SK-N-SH (cell line): ENCODE measurements around the gene TTN. TPM values are rescaled to one million over a fixed set of nuclear protein-coding genes. Genes with fewer than 3 reads are reported as not detected.

ENCODE experiments used
- CTCF ChIA-PET: fragments of 300-600, 350-600 bp; formaldehyde crosslinking; extraction: SDS; loops from one replicate; lab custom pipeline; 2021; lab: Yijun Ruan, JAX
- POLR2A ChIA-PET: fragments of 350-600 bp; sonication (Branson Sonifier 250); formaldehyde crosslinking; extraction: SDS; loops from one replicate; lab custom pipeline; 2020; ENCODE audit warnings: antibody characterized with exemption, inconsistent platforms; lab: Yijun Ruan, JAX
- DNase-seq: peaks from one replicate; pipeline ENCODE4 v3.0.0; 2012
- H2AFZ ChIP-seq: fragments of 200-600 bp; sonication (generic); 2 replicates; pipeline ENCODE4 v1.8.1; 2016; ENCODE audit warnings: antibody characterized with exemption, mild to moderate bottlenecking, low read depth
- H3F3A ChIP-seq: fragments of 200-600 bp; sonication (generic); replicated peaks from 2 replicates; pipeline ENCODE3; 2016; ENCODE audit warnings: antibody characterized with exemption, mild to moderate bottlenecking; ENCODE audit not compliant: insufficient read depth
- H3K27ac ChIP-seq, 2 experiments: fragments of 200-500 bp in 1 of 2; fragments of 200-600 bp in 1 of 2; sonication (Bioruptor generic) in 1 of 2; sonication (generic), shearing (Covaris generic) in 1 of 2; 2 replicates each; pipeline versions ENCODE4 v1.5.1 to v1.6.1; 2014 to 2016; ENCODE audit warnings: low read depth in 2 of 2, inconsistent platforms in 1 of 2, low read length in 1 of 2, mild to moderate bottlenecking in 1 of 2, mixed read lengths in 1 of 2
- H3K27me3 ChIP-seq: fragments of 200-600 bp; sonication (generic), shearing (Covaris generic); 2 replicates; pipeline ENCODE4 v1.6.1; 2016; ENCODE audit warnings: mixed run types; ENCODE audit not compliant: insufficient read depth
- H3K36me3 ChIP-seq, 2 experiments: fragments of 200-500 bp in 1 of 2; fragments of 200-600 bp in 1 of 2; sonication (Bioruptor generic) in 1 of 2; sonication (generic) in 1 of 2; replicated peaks in 1 of 2; 2 replicates each; pipeline versions ENCODE3 to v1.5.1; 2014 to 2016; ENCODE audit warnings: low read length in 1 of 2, mild to moderate bottlenecking in 1 of 2; ENCODE audit not compliant: insufficient read depth in 2 of 2, control insufficient read depth in 1 of 2
- H3K4me1 ChIP-seq, 2 experiments: fragments of 200-500 bp in 1 of 2; fragments of 200-600 bp in 1 of 2; sonication (Bioruptor generic) in 1 of 2; sonication (generic), shearing (Covaris generic) in 1 of 2; 2 replicates each; pipeline versions ENCODE4 v1.5.1 to v1.6.1; 2014 to 2016; ENCODE audit warnings: low read depth in 1 of 2, low read length in 1 of 2, mixed run types in 1 of 2; ENCODE audit not compliant: insufficient read depth in 2 of 2, control insufficient read depth in 1 of 2
- H3K4me2 ChIP-seq: fragments of 200-600 bp; sonication (generic), shearing (Covaris generic); 2 replicates; pipeline ENCODE4 v1.6.1; 2017; ENCODE audit warnings: mixed run types
- H3K4me3 ChIP-seq, 2 experiments: fragments of 200-500 bp in 1 of 2; fragments of 200-600 bp in 1 of 2; sonication (Bioruptor generic) in 1 of 2; sonication (generic), shearing (Covaris generic) in 1 of 2; 2 replicates each; pipeline versions ENCODE4 v1.5.1 to v1.8.1; 2014 to 2016; ENCODE audit warnings: low read depth in 2 of 2, inconsistent platforms in 1 of 2, low read length in 1 of 2, mild to moderate bottlenecking in 1 of 2, mixed read lengths in 1 of 2, moderate library complexity in 1 of 2
- H3K79me2 ChIP-seq: fragments of 200-600 bp; sonication (generic); 2 replicates; pipeline ENCODE4 v1.8.1; 2017; ENCODE audit warnings: mild to moderate bottlenecking; ENCODE audit not compliant: insufficient read depth
- H3K9ac ChIP-seq: fragments of 200-600 bp; sonication (generic); 2 replicates; pipeline ENCODE4 v1.6.1; 2017; ENCODE audit warnings: mixed run types
- H3K9me2 ChIP-seq: fragments of 200-600 bp; sonication (generic); 2 replicates; pipeline ENCODE4 v1.6.1; 2017; ENCODE audit warnings: mixed run types
- H3K9me3 ChIP-seq: fragments of 200-600 bp; sonication (generic); 2 replicates; pipeline ENCODE4 v1.6.1; 2017; ENCODE audit warnings: mixed run types, mild to moderate bottlenecking, moderate library complexity
- H4K20me1 ChIP-seq: fragments of 200-600 bp; sonication (generic); 2 replicates; pipeline ENCODE4 v1.6.1; 2017; ENCODE audit warnings: mild to moderate bottlenecking, mixed run types; ENCODE audit not compliant: insufficient read depth
- EP300 ChIP-seq, 2 experiments: IDR thresholded peaks; 2 replicates each; pipeline versions ENCODE4 v1.4.0 to v1.6.1; 2012; ENCODE audit warnings: borderline replicate concordance in 1 of 2, low read depth in 1 of 2, low read length in 1 of 2
- GABPA ChIP-seq: IDR thresholded peaks from 2 replicates; pipeline ENCODE4 v1.4.0; 2012; ENCODE audit warnings: low read depth, mild to moderate bottlenecking
- GATA2 ChIP-seq: sonication (generic); formaldehyde crosslinking; IDR thresholded peaks from 2 replicates; pipeline ENCODE4 v1.5.0; 2020; ENCODE audit warnings: mild to moderate bottlenecking, missing genetic modification reagents
- MAX ChIP-seq: IDR thresholded peaks from 2 replicates; pipeline ENCODE4 v1.4.0; 2012; ENCODE audit warnings: low read depth
- NFIC ChIP-seq: IDR thresholded peaks from 2 replicates; pipeline ENCODE4 v1.4.0; 2012; ENCODE audit warnings: borderline replicate concordance
- NRF1 ChIP-seq: IDR thresholded peaks from 2 replicates; pipeline ENCODE4 v1.6.1; 2012; ENCODE audit warnings: low read depth, mild to moderate bottlenecking, low read length
- POLR2AphosphoS5 ChIP-seq: IDR thresholded peaks from 2 replicates; pipeline ENCODE4 v1.6.1; 2012; ENCODE audit warnings: low read depth, low read length
- RCOR1 ChIP-seq: fragments of 150-350 bp; IDR thresholded peaks from 2 replicates; pipeline ENCODE4 v1.6.1; 2017; ENCODE audit warnings: antibody characterized with exemption, low read length
- RXRA ChIP-seq: IDR thresholded peaks from 2 replicates; pipeline ENCODE4 v1.4.0; 2012; ENCODE audit warnings: low read depth, mild to moderate bottlenecking, borderline replicate concordance
- SMC3 ChIP-seq: IDR thresholded peaks from 2 replicates; pipeline ENCODE4 v1.6.1; 2012; ENCODE audit warnings: low read depth, low read length, improper control_type of control experiment
- TEAD4 ChIP-seq: IDR thresholded peaks from 2 replicates; pipeline ENCODE4 v1.4.0; 2012; ENCODE audit warnings: mild to moderate bottlenecking, borderline replicate concordance; ENCODE audit not compliant: insufficient read depth
- USF1 ChIP-seq: IDR thresholded peaks from 2 replicates; pipeline ENCODE4 v1.4.0; 2012; ENCODE audit warnings: low read depth, borderline replicate concordance
- YY1 ChIP-seq: IDR thresholded peaks from 2 replicates; pipeline ENCODE4 v1.4.0; 2012; ENCODE audit warnings: low read depth, mild to moderate bottlenecking
- WGBS: methylation state at CpG from one replicate; pipeline ENCODE4 v1.1.6; 2017; ENCODE audit warnings: low lambda C conversion rate; 5-methylcytosine and 5-hydroxymethylcytosine counted together
- polyA plus RNA-seq, 3 experiments: library from polyadenylated mRNA; depleted of rRNA; stranded (reverse); fragments of >200 nt; gene quantifications; 2 replicates each; pipeline ENCODE4 v1.2.3, GENCODE V29; 2012

Gene TTN
- polyA plus RNA-seq, 1 of the 3 experiments (the other 2 are of a cell fraction): 0.08 TPM

- Histone ChIP-seq H3K27me3 (no peaks in the 10 kb centered on the region), H3K9me2 (no peaks in the 10 kb centered on the region), H3K4me3 (no peak overlapping the region), H3K9ac (no peak overlapping the region), H3K4me1 (peaks cover 0 to 3% of the 10 kb centered on the region in 2 experiments; a peak in 2 of 4 replicates), H3K79me2 (no peaks in the 10 kb centered on the region), H3F3A (peaks cover 4% of the 10 kb centered on the region), H4K20me1 (no peaks in the 10 kb centered on the region), H3K27ac (no peak overlapping the region; a peak in 1 of 4 replicates), H2AFZ (no peak overlapping the region; the same call in 1 of the 2 replicates), H3K9me3 (no peaks in the 10 kb centered on the region), H3K36me3 (no peaks in the 10 kb centered on the region), H3K4me2 (no peak overlapping the region)
- DNase-seq: no peak
- POLR2A ChIA-PET: no interaction called here
- CTCF ChIA-PET: interaction anchor here (1.5 to 1.6 kb wide), 2 partner anchors 11 to 59 kb away, joined by 4 read pairs; no protein-coding TSS in a partner anchor
- no peak for TF ChIP-seq POLR2AphosphoS5
- TF ChIP-seq RCOR1: no peak
- no peak for TF ChIP-seq NFIC
- TF ChIP-seq MAX: no peak
- TF ChIP-seq EP300 (IDR thresholded peaks at IDR 0.05; ENCODE audit: borderline replicate concordance in 1 of 2, low read depth in 1 of 2, low read length in 1 of 2): no peak
- TF ChIP-seq GATA2 (CRISPR knock-in tag): no peak
- TF ChIP-seq GABPA: no peak
- TF ChIP-seq RXRA: no peak
Observed at GRCh38 chr2:178855151-178855550, 47.9 kb upstream of the TTN start.

GRCh38 chr2:178848335-178848734 is 41.1 kb upstream of the TTN start:
- Histone ChIP-seq H3K9ac (no peak overlapping the region), H3K36me3 (no peaks in the 10 kb centered on the region), H3K79me2 (no peaks in the 10 kb centered on the region), H3K9me3 (no peaks in the 10 kb centered on the region), H4K20me1 (no peaks in the 10 kb centered on the region), H3F3A (no peaks in the 10 kb centered on the region), H3K4me2 (no peak overlapping the region), H3K27ac (no peak overlapping the region), H3K9me2 (no peaks in the 10 kb centered on the region), H2AFZ (no peak overlapping the region), H3K4me3 (no peak overlapping the region), H3K27me3 (no peaks in the 10 kb centered on the region), H3K4me1 (peaks cover 7 to 12% of the 10 kb centered on the region in 2 experiments; a peak in 3 of 4 replicates)
- TF ChIP-seq SMC3 (no peak), TEAD4 (no peak), NRF1 (no peak), YY1 (no peak), USF1 (no peak)
- 81% methylated on average over 5 of the region's 5 CpGs for WGBS
- ChIA-PET CTCF (interaction anchor here (0.6 to 1.7 kb wide), 2 partner anchors 8 to 65 kb away, joined by 3 read pairs; no protein-coding TSS in a partner anchor), POLR2A (no interaction called here)
- DNase-seq: no peak
